GM12878 (cell line): ENCODE data around the gene GNLY. TPM values are rescaled to one million over a fixed set of nuclear protein-coding genes. Genes with fewer than 3 reads are reported as not detected.

Source experiments
- ATAC-seq: fragments of 200-7000 bp; cut with Tn5 transposase; 3 replicates; pipeline ENCODE4 v1.9.1; 2020; ENCODE audit warnings: mild to moderate bottlenecking, moderate library complexity
- BruUV-seq: library from RNA; stranded (reverse); fragments of 400-500 nt; replicated peaks from 2 replicates; lab custom pipeline; 2021; lab: Mats Ljungman, UMichigan
- CTCF ChIA-PET: fragments of 300-600 bp; sonication (Branson Sonifier 250); formaldehyde crosslinking; extraction: SDS; loops from one replicate; lab custom pipeline; 2021; ENCODE audit warnings: inconsistent platforms; lab: Yijun Ruan, JAX
- POLR2A ChIA-PET: fragments of 350-600 bp; formaldehyde crosslinking; extraction: SDS; loops from one replicate; lab custom pipeline; 2021; ENCODE audit warnings: inconsistent platforms; lab: Charles Lee
- RAD21 ChIA-PET: fragments of 300-600 bp; sonication (Branson Sonifier 250); formaldehyde crosslinking; loops from one replicate; lab custom pipeline; 2023; ENCODE audit warnings: antibody characterized with exemption; ENCODE audit not compliant: unreplicated experiment; lab: Charles Lee
- SMC1A ChIA-PET: fragments of 300-600 bp; sonication (Branson Sonifier 250); formaldehyde crosslinking; loops from one replicate; lab custom pipeline; 2023; ENCODE audit not compliant: unreplicated experiment, uncharacterized antibody; lab: Charles Lee
- DNase-seq: peaks from one replicate; pipeline ENCODE4 v3.0.0-alpha.2; 2011; ENCODE audit warnings: low read depth, low spot score
- FAIRE-seq: peaks from 3 replicates; lab custom pipeline; 2011; peaks lifted over from hg19 to GRCh38; lab: Jason Lieb, UNC
- H2AFZ ChIP-seq: 2 replicates; pipeline ENCODE4 v1.6.0; 2011; ENCODE audit warnings: low read depth, low read length, control low read depth; ENCODE audit not compliant: control insufficient read depth
- H3K27ac ChIP-seq: 2 replicates; pipeline ENCODE4 v1.5.1; 2011; ENCODE audit warnings: control low read depth; ENCODE audit not compliant: control insufficient read depth, insufficient read depth
- H3K27me3 ChIP-seq, 2 experiments: replicated peaks in 1 of 2; 2 replicates each; pipeline versions ENCODE4 v1.6.0 to v1.6.1; 2011; ENCODE audit warnings: low read length in 1 of 2; ENCODE audit not compliant: control insufficient read depth in 2 of 2, insufficient read depth in 2 of 2
- H3K36me3 ChIP-seq, 2 experiments: 2 replicates each; pipeline ENCODE4 v1.5.1; 2011; ENCODE audit warnings: low read length in 1 of 2; ENCODE audit not compliant: control insufficient read depth in 2 of 2, insufficient read depth in 2 of 2
- H3K4me1 ChIP-seq: 2 replicates; pipeline ENCODE4 v1.6.1; 2011; ENCODE audit warnings: mild to moderate bottlenecking, low read length, moderate library complexity, mixed read lengths; ENCODE audit not compliant: control insufficient read depth, insufficient read depth
- H3K4me2 ChIP-seq: 2 replicates; pipeline ENCODE4 v1.6.0; 2011; ENCODE audit warnings: control low read depth; ENCODE audit not compliant: control insufficient read depth, insufficient read depth
- H3K4me3 ChIP-seq: fragments of 200-600 bp; sonication (generic); 2 replicates; pipeline ENCODE4 v1.5.1; 2016
- H3K79me2 ChIP-seq: 2 replicates; pipeline ENCODE4 v1.6.0; 2011; ENCODE audit warnings: low read length; ENCODE audit not compliant: control insufficient read depth, insufficient read depth
- H3K9ac ChIP-seq: 2 replicates; pipeline ENCODE4 v1.8.0; 2011; ENCODE audit warnings: low read length, control low read depth, mixed read lengths; ENCODE audit not compliant: control insufficient read depth, insufficient read depth
- H3K9me3 ChIP-seq: replicated peaks from 3 replicates; pipeline ENCODE4 v1.5.1; 2011; ENCODE audit warnings: mild to moderate bottlenecking, low read length; ENCODE audit not compliant: control insufficient read depth, insufficient read depth
- H4K20me1 ChIP-seq: 2 replicates; pipeline ENCODE4 v1.6.0; 2011; ENCODE audit not compliant: control insufficient read depth, insufficient read depth
- CBFB ChIP-seq: IDR thresholded peaks from 2 replicates; pipeline ENCODE4 v1.6.1; 2016; ENCODE audit warnings: antibody characterized with exemption, low read depth
- IKZF2 ChIP-seq, 2 experiments: fragments of 450-650 bp; IDR thresholded peaks; 2 replicates each; pipeline ENCODE4 v1.6.1; 2017; ENCODE audit warnings: mild to moderate bottlenecking in 2 of 2, moderate library complexity in 2 of 2
- MYC ChIP-seq: IDR thresholded peaks from 2 replicates; pipeline ENCODE4 v1.6.1; 2011; ENCODE audit warnings: mild to moderate bottlenecking, low read length, moderate library complexity, inconsistent platforms; ENCODE audit not compliant: insufficient read depth, insufficient replicate concordance, insufficient read length, severe bottlenecking
- SRF ChIP-seq, 2 experiments: IDR thresholded peaks; 2 replicates each; pipeline ENCODE4 v1.6.1; 2011; ENCODE audit warnings: low read depth in 2 of 2, low read length in 2 of 2, mild to moderate bottlenecking in 1 of 2, moderate library complexity in 1 of 2
- YY1 ChIP-seq: IDR thresholded peaks from 2 replicates; pipeline ENCODE4 v1.6.1; 2011; ENCODE audit warnings: low read depth, mild to moderate bottlenecking, low read length
- ZBTB40 ChIP-seq: fragments of 450-650 bp; IDR thresholded peaks from 2 replicates; pipeline ENCODE4 v1.6.1; 2016; ENCODE audit warnings: mild to moderate bottlenecking, moderate library complexity, borderline replicate concordance
- WGBS: methylation state at CpG from one replicate; pipeline ENCODE4 v1.1.6; 2016; ENCODE audit warnings: low lambda C conversion rate; ENCODE audit not compliant: insufficient replicate concordance, insufficient coverage; ENCODE audit errors: missing lambda C conversion rate; 5-methylcytosine and 5-hydroxymethylcytosine counted together
- in situ Hi-C: fragments of 300-500 bp; cut with MboI; formaldehyde crosslinking; loops from 9 replicates; pipeline ENCODE4 v1.14.3; 2018; ENCODE audit warnings: mixed read lengths
- intact Hi-C: fragments of 100-400 bp; cut with micrococcal nuclease; formaldehyde crosslinking; loops from one replicate; pipeline ENCODE4 v1.14.2; 2022; ENCODE audit not compliant: unreplicated experiment
- polyA plus RNA-seq, 11 experiments: library from polyadenylated mRNA; depleted of rRNA in 4 of 11; unstranded in 6 of 11; stranded (reverse) in 5 of 11; fragments of >200 nt; fragmentation: Nextera tagmentation in 4 of 11; fragmentation: Illumina TruSeq in 1 of 11; extraction: Ambion mirVana in 4 of 11; extraction: Trizol in 1 of 11; gene quantifications; 1 replicate in 1 of 11; 2 replicates in 10 of 11; pipeline versions ENCODE4 v1.2.1 to v1.2.3, GENCODE V29; 2011 to 2016; ENCODE audit warnings: inconsistent platforms in 2 of 11, missing spikeins in 2 of 11, low read depth in 1 of 11
- total RNA-seq, 4 experiments: library from RNA; depleted of rRNA in 3 of 4; stranded (reverse); fragments of >200 nt in 3 of 4; fragmentation: Illumina TruSeq in 1 of 4; extraction: Trizol in 1 of 4; gene quantifications; 2 replicates each; pipeline versions ENCODE4 v1.2.1 to v1.2.3, GENCODE V29; 2013 to 2021

The GNLY gene
- total and polyA plus RNA-seq, 10 of the 15 experiments (the other 5 are each of a cell fraction or from before 2014, with no cell fraction given): 0.18 to 0.42 TPM; not detected in 8

- SMC1A ChIA-PET: interaction anchor here (0.9 kb wide), 1 partner anchor 23 kb away, joined by 3 read pairs; no protein-coding TSS in a partner anchor
- no peaks in the 10 kb centered on the region for H3K27me3 ChIP-seq
- H3K4me1 ChIP-seq: peaks cover 18% of the 10 kb centered on the region
- no peak for TF ChIP-seq MYC
- TF ChIP-seq SRF (IDR thresholded peaks at IDR 0.05; ENCODE audit: low read depth in 2 of 2, low read length in 2 of 2): no peak
- TF ChIP-seq YY1: no peak
- no peak for TF ChIP-seq IKZF2 (IDR thresholded peaks at IDR 0.05)
- no peak for TF ChIP-seq ZBTB40
- TF ChIP-seq CBFB: no peak
- no peak for DNase-seq
- no peak overlapping the region for H3K4me3 ChIP-seq
- no peaks in the 10 kb centered on the region for H3K79me2 ChIP-seq
- FAIRE-seq: no peak
- peaks cover 29 to 41% of the 10 kb centered on the region in 2 experiments for H3K36me3 ChIP-seq
- no peak overlapping the region for H3K4me2 ChIP-seq
- no peaks in the 10 kb centered on the region for H4K20me1 ChIP-seq
- intact Hi-C loops (no loop called here), in situ Hi-C loops (no loop called here)
- POLR2A ChIA-PET: no interaction called here
- no peak overlapping the region for H3K27ac ChIP-seq
- H3K9me3 ChIP-seq: no peaks in the 10 kb centered on the region
- CTCF ChIA-PET: interaction anchor here (1.0 to 2.0 kb wide), 3 partner anchors 9 to 226 kb away, joined by 3 to 7 read pairs (median 6); no protein-coding TSS in a partner anchor
- RAD21 ChIA-PET: no interaction called here
- no TSS peak for BruUV-seq
- no peak overlapping the region for H3K9ac ChIP-seq
- 95% methylated on average over 2 of the region's 2 CpGs for WGBS
- no peak for ATAC-seq
- H2AFZ ChIP-seq: no peak overlapping the region
Observed at GRCh38 chr2:85646166-85646565, 48.0 kb upstream of the GNLY start.
